GM12892 (cell line): ENCODE data around the gene CCND1.
A peak's percentile ranks its signal among the peaks of the same experiment; 100 is the strongest.

Source experiments
- DNase-seq: peaks from one replicate; pipeline ENCODE4 v3.0.0; 2011; ENCODE audit not compliant: insufficient read length
- FAIRE-seq: peaks from 2 replicates; lab custom pipeline; 2011; peaks lifted over from hg19 to GRCh38; lab: Jason Lieb, UNC
- POLR2A ChIP-seq: IDR thresholded peaks from 2 replicates; pipeline ENCODE4 v1.6.1; 2011; ENCODE audit warnings: low read depth, low read length, control low read depth
- POLR2AphosphoS5 ChIP-seq: IDR thresholded peaks from 2 replicates; pipeline ENCODE4 v1.6.1; 2011; ENCODE audit warnings: low read depth, low read length, control low read depth
- TAF1 ChIP-seq: IDR thresholded peaks from 2 replicates; pipeline ENCODE4 v1.6.1; 2011; ENCODE audit warnings: low read depth, mild to moderate bottlenecking, control low read depth, low read length, borderline replicate concordance

Gene CCND1

GRCh38 chr11:69637198-69637940 is 3.6 kb upstream of the CCND1 start:
- TF ChIP-seq POLR2AphosphoS5 = no peak
- TF ChIP-seq TAF1 = no peak
- no peak for TF ChIP-seq POLR2A
- FAIRE-seq = no peak
- DNase-seq = no peak

GRCh38 chr11:69637941-69638871 is 2.8 kb upstream of the CCND1 start:
- DNase-seq (no peak), FAIRE-seq (no peak)
- TF ChIP-seq TAF1 (no peak), POLR2A (no peak), POLR2AphosphoS5 (no peak)

- peak; percentile 82 for FAIRE-seq
- DNase-seq = no peak
- TF ChIP-seq TAF1 (no peak), POLR2AphosphoS5 (no peak), POLR2A (no peak)
These were observed 1.8 kb upstream of the CCND1 start for GRCh38 chr11:69638941-69639681.

GRCh38 chr11:69639831-69640230 is 1.1 kb upstream of the CCND1 start:
- TF ChIP-seq POLR2AphosphoS5 (no peak), TAF1 (no peak), POLR2A (no peak)
- no peak for DNase-seq
- no peak for FAIRE-seq

GRCh38 chr11:69640260-69640994 is 529 bp upstream of the CCND1 start:
- DNase-seq = no peak
- no peak for FAIRE-seq
- TF ChIP-seq POLR2A (no peak), POLR2AphosphoS5 (no peak)

GRCh38 chr11:69641681-69642548 is 959 bp downstream of the CCND1 start:
- TF ChIP-seq TAF1 (no peak), POLR2AphosphoS5 (no peak), POLR2A (no peak)
- no peak for DNase-seq
- no peak for FAIRE-seq

- TF ChIP-seq TAF1 (no peak), POLR2A (no peak), POLR2AphosphoS5 (no peak)
- no peak for FAIRE-seq
- no peak for DNase-seq
These were observed 1.6 kb downstream of the CCND1 start for GRCh38 chr11:69642549-69642912.

GRCh38 chr11:69642913-69643632 is 2.1 kb downstream of the CCND1 start:
- TF ChIP-seq TAF1 = no peak
- no peak for TF ChIP-seq POLR2AphosphoS5
- TF ChIP-seq POLR2A = no peak
- peak; percentile 87 for DNase-seq
- peak; percentile 99 for FAIRE-seq

- no peak for FAIRE-seq
- TF ChIP-seq TAF1 (no peak), POLR2A (no peak), POLR2AphosphoS5 (no peak)
These were observed 2.7 kb downstream of the CCND1 start for GRCh38 chr11:69643646-69644045.

GRCh38 chr11:69644071-69644961 is 3.4 kb downstream of the CCND1 start:
- FAIRE-seq (no peak), DNase-seq (no peak)
- TF ChIP-seq POLR2A (no peak), POLR2AphosphoS5 (no peak), TAF1 (no peak)

More at GRCh38 chr11:69643646-69644045, 2.7 kb downstream of the CCND1 start:
- no peak for DNase-seq
